NCI-H1092 (cell line): Measurements from ENCODE around the gene CYP4F22.
"Not testable (repeated sequence)": the region's sequence is repeated elsewhere in the genome, so short reads cannot be mapped to it uniquely, and the experiment has no call there.

Experiments
- DNase-seq: peaks from one replicate; lab custom pipeline; 2025; lab: John Stamatoyannopoulos, UW

The CYP4F22 gene

DNA sequence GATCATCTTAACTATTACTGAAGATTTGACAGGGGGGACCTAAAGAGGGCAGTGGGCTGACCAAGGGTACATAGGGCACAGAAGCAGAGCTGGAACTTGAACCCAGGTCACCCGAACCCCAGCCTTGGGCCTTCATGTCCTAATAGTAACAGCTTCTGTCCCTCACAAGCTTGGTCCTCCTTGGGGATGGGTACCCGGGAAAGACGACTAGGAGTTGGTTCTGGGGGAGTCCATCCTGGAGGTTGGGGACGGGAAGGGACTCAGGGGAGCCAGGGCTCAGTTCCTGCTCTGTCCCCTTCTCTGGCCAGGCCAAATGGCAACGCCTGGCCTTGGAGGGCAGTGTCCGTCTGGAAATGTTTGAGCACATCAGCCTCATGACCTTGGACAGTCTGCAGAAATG lies 67.1 kb downstream of the CYP4F22 start:
- DNase-seq, result no peak

GRCh38 chr19:15576526-15577156 lies 68.3 kb downstream of the CYP4F22 start:
- DNase-seq, result no peak

- DNase-seq, result no peak
Observed at GRCh38 chr19:15577184-15577771, 69.0 kb downstream of the CYP4F22 start.

GRCh38 chr19:15583346-15583745 lies 75.0 kb downstream of the CYP4F22 start:
- DNase-seq, result no peak

- no peak for DNase-seq
Observed at GRCh38 chr19:15584095-15584494, 75.8 kb downstream of the CYP4F22 start.

DNA sequence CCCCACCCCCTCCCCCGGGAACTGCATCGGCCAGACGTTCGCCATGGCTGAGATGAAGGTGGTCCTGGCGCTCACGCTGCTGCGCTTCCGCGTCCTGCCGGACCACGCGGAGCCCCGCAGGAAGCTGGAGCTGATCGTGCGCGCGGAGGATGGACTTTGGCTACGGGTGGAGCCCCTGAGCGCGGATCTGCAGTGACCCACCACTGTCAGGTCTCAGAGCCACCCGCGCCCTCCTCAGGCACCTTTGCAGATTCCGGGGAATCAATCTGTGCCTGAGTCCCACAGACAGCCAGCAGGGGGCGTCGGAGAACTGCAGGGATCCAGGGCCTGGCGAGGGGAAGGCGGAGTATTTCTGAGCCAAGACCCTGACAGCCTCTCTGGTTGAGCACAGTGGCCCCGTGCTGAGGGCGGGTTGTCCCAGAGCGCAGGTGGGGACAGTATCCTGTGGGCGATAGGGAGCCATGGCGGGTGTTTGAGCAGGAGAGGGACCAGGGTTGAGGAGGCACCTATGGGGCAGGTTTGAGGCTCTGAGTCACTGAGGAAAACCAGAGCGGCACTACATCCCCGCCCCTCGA lies 76.3 kb downstream of the CYP4F22 start:
- peak; percentile 60 for DNase-seq

GRCh38 chr19:15587663-15588062 lies 79.3 kb downstream of the CYP4F22 start:
- no peak for DNase-seq

DNA sequence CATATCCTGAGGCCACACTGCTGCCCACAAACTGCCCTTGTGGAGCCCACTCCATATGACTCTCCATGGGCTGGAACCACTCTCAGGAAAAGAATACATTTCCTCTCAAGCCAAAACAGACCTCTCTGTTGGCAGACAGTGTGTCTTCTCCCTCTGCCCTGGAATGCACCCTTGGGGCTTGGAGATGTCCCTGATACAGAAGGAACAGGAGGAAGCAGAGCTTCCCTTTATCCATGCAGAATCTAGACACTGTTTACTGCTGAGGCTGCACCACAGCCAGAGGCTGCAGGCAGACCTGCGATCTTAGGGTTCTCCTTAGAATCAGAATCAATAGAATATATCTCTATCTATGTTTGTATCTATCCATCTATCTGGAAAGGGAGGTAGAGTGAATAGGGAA lies 79.9 kb downstream of the CYP4F22 start:
- no peak for DNase-seq

GRCh38 chr19:15589760-15590451 lies 81.6 kb downstream of the CYP4F22 start:
- no peak for DNase-seq

GRCh38 chr19:15591796-15592195 lies 83.5 kb downstream of the CYP4F22 start:
- no peak for DNase-seq

GRCh38 chr19:15592506-15592905 lies 84.2 kb downstream of the CYP4F22 start:
- not testable (repeated sequence) for DNase-seq

GRCh38 chr19:15593766-15594165 lies 85.4 kb downstream of the CYP4F22 start:
- DNase-seq, result not testable (repeated sequence)

DNA sequence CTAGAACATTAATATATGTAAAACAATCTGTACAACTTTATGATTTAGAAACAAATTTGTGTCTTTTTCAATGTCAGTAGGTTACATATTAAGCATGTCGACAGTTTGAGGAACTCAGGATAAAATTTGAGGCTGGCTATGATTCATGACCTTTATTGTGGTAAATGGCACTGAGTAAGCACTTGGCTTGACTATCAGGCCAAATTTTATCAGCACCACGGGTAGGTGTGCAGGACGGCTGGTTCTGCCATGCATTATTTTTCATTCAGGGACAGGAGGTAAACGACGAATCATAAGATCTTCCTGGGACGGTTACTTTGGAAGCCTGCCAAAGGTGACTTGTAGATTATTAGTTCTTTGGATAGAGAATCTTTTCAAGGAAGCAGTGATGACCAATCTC lies 86.7 kb downstream of the CYP4F22 start:
- no peak for DNase-seq
